Measurements from ENCODE around the gene LIPG.
A peak's percentile ranks its signal among the peaks of the same experiment; 100 is the strongest.
"Not testable (repeated sequence)": the region's sequence is repeated elsewhere in the genome, so short reads cannot be mapped to it uniquely, and the experiment has no call there.

LIPG gene

DNA sequence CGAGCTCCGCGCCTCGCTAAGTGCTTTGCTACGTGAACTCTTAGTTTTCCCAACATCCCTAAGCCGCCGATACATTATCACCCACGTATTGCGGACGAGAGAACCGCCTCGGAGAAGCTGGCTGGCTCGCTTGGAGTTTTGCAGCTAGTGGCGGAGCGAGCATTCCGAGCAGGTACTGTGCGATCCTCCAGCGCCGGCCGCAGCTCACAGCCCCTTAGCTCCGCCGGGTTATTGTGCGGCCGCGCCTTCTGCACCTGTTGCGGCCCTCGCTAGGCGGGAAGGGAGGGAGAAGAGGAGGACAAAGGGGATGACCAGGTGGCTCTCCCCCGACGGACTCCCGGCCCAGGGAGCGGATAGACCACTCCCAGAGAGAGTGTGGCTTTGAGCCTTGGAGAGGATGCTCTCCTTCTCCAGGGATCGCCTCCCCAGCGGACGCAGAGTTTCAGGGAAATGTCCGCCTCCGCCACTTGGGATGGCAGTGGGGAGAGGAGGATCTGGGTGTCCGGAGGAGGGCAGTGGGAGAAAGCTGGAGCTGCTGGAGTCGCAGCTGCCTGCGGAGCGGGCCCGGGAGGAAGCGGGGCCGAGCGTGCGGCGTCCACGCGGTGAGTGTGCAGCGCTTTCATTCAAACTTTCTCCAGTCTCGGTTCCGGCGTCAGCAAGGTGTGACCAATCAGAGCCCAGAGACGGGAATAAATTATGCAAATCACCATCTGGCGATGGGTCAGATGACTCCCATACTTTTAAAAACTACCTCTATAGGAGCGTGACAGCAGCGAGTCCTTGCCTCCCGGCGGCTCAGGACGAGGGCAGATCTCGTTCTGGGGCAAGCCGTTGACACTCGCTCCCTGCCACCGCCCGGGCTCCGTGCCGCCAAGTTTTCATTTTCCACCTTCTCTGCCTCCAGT, at the start of gene LIPG:
Gene LIPG, plus strand, starts transcription at position 769 of the 905 bp plus-strand sequence. CDS start 252 bp downstream, outside the sequence.
- DNase-seq, result peak; percentile 74 to 86

DNA sequence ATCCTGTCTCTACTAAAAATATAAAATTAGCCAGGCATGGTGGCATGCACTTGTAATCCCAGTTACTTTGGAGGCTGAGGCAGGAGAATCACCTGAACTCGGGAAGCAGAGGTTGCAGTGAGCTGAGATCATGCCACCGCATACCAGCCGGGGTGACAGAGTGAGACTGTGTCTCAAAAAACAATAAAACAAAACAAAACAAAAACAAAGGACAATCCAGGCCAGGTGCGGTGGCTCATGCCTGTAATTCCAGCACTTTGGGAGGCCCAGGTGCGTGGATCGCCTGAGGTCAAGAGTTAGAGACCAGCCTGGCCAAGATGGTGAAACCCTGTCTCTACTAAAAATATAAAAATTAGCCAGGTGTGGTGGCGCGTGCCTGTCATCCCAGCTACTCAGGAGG, 49.0 kb upstream of the LIPG start:
- not testable (repeated sequence) for DNase-seq

DNA sequence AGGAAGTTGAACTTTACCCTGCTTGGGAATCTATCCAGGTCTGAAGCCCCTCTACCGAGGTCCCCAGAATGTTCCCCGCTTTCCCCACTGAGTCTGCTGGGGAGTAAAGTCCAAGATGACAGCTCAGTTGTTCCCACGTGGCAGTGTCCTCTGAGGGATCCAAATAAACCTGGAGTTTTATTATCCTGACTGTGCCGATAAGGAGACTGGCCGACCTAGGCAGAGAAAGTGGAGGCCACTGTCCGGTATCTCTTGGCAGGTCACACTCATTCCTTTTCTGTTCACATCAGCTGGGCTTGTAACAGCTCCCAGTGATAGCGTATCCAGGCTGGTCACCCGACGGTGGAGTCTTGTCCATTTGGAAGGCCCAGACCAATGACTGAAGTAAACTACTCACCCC, 47.3 kb upstream of the LIPG start:
- no peak for DNase-seq

DNA sequence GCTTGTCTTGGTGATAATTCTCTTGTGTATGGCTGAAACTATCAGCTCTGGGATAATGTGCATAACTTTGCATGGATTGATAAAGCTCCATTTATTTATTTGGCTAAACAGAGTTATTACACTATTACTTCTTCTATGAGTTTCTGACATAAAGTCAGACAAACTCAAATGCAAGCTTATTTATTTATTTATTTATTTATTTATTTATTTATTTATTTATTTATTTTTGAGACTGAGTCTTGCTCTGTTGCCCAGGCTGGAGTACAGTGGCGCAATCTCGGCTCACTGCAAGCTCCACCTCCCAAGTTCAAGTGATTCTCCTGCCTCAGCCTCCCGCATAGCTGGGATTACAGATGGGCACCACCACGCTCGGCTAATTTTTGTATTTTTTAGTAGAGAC, 46.9 kb upstream of the LIPG start:
- not testable (repeated sequence) for DNase-seq

DNA sequence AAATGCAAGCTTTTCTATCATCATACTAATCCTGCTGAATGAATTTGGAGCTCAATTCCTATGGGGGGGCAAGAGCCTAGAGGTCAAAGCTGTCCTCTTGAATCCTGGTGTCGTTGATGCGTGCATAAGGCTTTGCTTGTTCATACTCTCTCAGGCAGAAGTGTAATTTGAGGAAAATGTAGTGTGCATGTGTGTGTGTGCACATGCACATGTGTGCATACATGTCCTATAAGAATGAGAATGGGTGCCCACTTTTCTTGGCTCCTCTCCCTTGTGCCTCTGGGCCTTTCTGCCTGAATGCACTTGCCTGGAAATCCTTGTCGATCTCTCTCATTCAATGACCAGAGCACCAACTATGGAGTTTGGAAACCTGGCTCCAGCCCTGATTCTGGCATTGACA, 46.3 kb upstream of the LIPG start:
- no peak for DNase-seq

DNA sequence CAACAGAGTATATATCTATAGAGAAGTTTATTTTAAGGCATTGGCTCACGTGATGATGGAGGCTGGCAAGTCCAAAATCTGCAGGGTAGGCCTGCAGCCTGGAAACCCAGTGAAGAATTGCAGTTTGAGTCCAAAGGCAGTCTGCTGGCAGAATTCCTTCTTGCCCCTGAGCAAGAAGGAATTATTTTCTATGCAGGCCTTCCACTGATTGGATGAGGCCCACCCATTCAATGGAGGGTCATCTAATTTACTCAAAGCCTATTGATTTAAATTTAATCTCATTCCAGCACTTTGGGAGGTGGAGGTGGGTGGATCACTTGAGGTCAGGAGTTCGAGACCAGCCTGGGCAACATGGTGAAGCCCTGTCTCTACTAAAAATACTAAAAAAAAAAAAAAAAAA, 44.4 kb upstream of the LIPG start:
- DNase-seq, result no peak

- DNase-seq, result peak in 1 of 2 experiments; percentile 18
These were observed 42.5 kb upstream of the LIPG start for GRCh38 chr18:49519101-49519971.

- peak in 1 of 2 experiments; percentile 55 for DNase-seq
These were observed 41.2 kb upstream of the LIPG start for GRCh38 chr18:49520661-49521145.

DNA sequence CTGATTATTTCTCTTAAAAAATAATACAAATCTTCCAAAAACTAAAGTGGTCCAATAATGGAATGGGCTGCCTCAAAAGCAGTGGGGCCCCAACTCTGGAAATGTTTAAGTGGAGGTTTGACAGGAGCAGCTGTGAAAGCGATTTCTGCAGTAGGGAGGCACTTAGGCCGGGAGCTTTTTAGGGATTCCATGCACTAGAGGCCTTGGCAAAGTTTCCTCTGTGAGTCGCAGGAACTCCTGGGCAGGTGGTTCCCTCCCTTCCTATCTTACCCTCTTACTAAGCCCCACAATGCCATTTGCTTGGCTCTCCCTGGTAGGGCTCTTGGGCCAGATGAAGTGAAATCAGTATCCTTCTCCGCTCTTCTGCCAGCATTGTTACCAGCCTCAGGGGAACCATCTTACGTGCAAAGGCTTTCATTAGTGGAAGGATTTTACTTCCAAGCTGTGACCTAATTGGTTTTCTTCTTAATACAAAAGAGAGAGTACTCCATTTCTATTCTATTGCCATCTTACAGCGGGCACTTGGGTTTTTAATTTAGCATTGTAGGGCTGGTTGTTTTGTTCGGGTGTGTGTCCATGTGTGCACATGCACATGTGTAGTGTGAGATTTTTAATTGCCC, 40.5 kb upstream of the LIPG start:
- DNase-seq, result peak in 1 of 2 experiments; percentile 18

DNA sequence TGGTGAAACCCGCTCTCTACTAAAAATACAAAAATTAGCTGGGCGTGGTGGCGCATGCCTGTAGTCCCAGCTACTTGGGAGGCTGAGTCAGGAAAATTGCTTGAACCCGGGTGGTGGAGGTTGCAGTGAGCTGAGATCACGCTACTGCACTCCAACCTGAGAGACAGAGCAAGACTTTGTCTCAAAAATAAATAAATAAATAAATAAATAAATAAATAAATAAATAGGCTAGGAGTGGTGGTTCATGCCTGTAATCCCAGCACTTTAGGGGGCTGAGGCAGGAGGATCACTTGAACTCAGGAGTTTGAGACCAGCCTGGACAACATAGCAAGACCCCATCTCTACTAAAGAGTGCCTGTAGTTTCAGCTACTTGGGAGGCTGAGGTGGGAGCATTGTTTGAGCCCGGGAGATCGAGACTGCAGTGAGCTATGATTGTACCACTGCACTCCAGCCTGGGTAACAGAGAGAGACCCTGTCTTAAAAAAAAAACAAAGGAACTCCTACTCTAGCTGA, 38.2 kb upstream of the LIPG start:
- not testable (repeated sequence) for DNase-seq

- DNase-seq, result no peak
These were observed 37.5 kb upstream of the LIPG start for GRCh38 chr18:49524349-49524748.

GRCh38 chr18:49524951-49525350, 36.9 kb upstream of the LIPG start:
- no peak for DNase-seq

- no peak for DNase-seq
These were observed 35.9 kb upstream of the LIPG start for GRCh38 chr18:49525981-49526380.

- DNase-seq, result no peak
These were observed 34.1 kb upstream of the LIPG start for GRCh38 chr18:49527631-49528327.

DNA sequence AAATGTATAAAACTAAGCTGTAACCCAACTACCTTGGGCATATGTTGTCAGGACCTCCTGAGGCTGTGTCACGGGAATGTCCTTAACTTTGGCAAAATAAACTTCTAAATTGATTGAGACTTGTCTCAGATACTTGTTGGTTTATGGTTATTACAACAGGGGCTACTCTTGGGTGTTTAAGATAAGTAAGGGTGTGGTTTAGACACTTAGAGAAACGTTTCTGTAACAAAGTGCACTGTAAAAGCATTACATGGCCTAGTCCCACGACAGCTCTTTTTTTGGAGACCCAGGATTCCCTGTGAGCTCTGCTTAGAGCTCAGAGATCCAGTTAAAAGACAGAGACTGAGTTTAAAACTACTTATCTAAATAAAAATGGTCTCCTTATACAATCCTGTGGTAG, 32.3 kb upstream of the LIPG start:
- no peak for DNase-seq

GRCh38 chr18:49531678-49532153, 30.1 kb upstream of the LIPG start:
- DNase-seq, result no peak

GRCh38 chr18:49534846-49535601, 26.8 kb upstream of the LIPG start:
- DNase-seq, result no peak

GRCh38 chr18:49537232-49537896, 24.5 kb upstream of the LIPG start:
- no peak for DNase-seq

DNA sequence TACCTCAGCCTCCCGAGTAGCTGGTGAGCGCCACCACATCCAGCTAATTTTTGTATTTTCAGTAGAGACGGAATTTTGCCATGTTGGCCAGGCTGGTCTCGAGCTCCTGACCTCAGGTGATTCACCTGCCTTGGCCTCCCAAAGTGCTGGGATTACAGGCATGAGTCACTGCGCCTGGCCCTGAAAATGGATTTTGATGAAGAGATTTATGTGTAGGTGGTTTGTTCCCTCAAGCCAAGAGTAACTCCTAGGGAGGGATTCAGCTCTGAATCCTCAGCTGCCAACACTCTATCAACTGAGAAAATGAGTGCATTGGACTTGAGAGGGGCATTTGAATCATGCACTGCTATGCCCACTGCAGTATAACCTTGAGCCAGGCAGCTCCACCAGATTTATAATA, 17.5 kb upstream of the LIPG start:
- no peak for DNase-seq

- DNase-seq, result no peak
These were observed 15.6 kb upstream of the LIPG start for GRCh38 chr18:49546278-49546677.
